Heart right ventricle (tissue), 16 donors: ENCODE results near the gene MALRD1. TPM values are rescaled to one million over a fixed set of nuclear protein-coding genes. Genes with fewer than 3 reads are reported as not detected.

Experiments
- ATAC-seq, 8 donors: fragments of 200-7000 bp; cut with Tn5 transposase; one replicate each; pipeline ENCODE4 v1.9.1; 2020; ENCODE audit warnings: mild to moderate bottlenecking in 8 of 8, moderate library complexity in 8 of 8, moderate number of reproducible peaks in 1 of 8
- DNase-seq, 2 donors: peaks; one replicate each; pipeline ENCODE4 v3.0.0-alpha.2; 2020
- H3K27ac ChIP-seq, 10 donors: fragments of 200-600 bp; sonication (generic) in 2 of 10; one replicate each; pipeline versions ENCODE4 v1.5.0 to v1.8.0; 2020 to 2022; ENCODE audit warnings: mild to moderate bottlenecking in 3 of 10
- H3K27me3 ChIP-seq, 7 donors: fragments of 200-600 bp; one replicate each; pipeline ENCODE4 v1.8.0; 2021 to 2022; ENCODE audit warnings: mild to moderate bottlenecking in 2 of 7
- H3K36me3 ChIP-seq, 9 donors: fragments of 200-600 bp; sonication (generic) in 1 of 9; one replicate each; pipeline versions ENCODE4 v1.5.0 to v1.8.0; 2020 to 2022; ENCODE audit warnings: mild to moderate bottlenecking in 2 of 9
- H3K4me1 ChIP-seq, 9 donors: fragments of 200-600 bp; sonication (generic) in 1 of 9; one replicate each; pipeline versions ENCODE4 v1.5.0 to v1.8.0; 2020 to 2022; ENCODE audit warnings: mild to moderate bottlenecking in 4 of 9
- H3K4me3 ChIP-seq, 10 donors: fragments of 200-600 bp; sonication (generic) in 2 of 10; one replicate each; pipeline versions ENCODE4 v1.5.0 to v1.8.0; 2020 to 2022; ENCODE audit warnings: mild to moderate bottlenecking in 7 of 10, moderate library complexity in 2 of 10
- H3K9me3 ChIP-seq, 11 donors: fragments of 200-600 bp in 10 of 11; sonication (generic) in 2 of 11; one replicate each; pipeline versions ENCODE4 v1.5.0 to v1.8.0; 2013 to 2022; ENCODE audit warnings: mild to moderate bottlenecking in 2 of 11, control low read depth in 1 of 11, moderate library complexity in 1 of 11
- WGBS, 2 donors: extraction: QIAGEN DNeasy Blood & Tissue Kit; methylation state at CpG; one replicate each; pipeline ENCODE4 v1.1.7; 2013; ENCODE audit warnings: inconsistent platforms in 1 of 2; 5-methylcytosine and 5-hydroxymethylcytosine counted together
- intact Hi-C, 10 donors: fragments of 100-400 bp; cut with DNase I; formaldehyde crosslinking; loops; one replicate each; pipeline versions ENCODE4 v1.11.1 to v1.14.2; 2022
- polyA plus RNA-seq, 2 donors: library from polyadenylated mRNA; stranded (reverse); fragments of 200-250 nt; gene quantifications; one replicate each; pipeline ENCODE4 v1.2.3, GENCODE V29; 2013
- total RNA-seq, 10 donors: library from RNA; stranded (reverse); fragmentation: NEBNext Ultra II Directional in 3 of 10; extraction: Animal tissue kit (Norgen Biotek cat#: 25700) in 3 of 10; gene quantifications; one replicate each; pipeline versions ENCODE4 v1.2.1 to v1.2.4, GENCODE V29; 2021 to 2023
- TF ChIP-seq, protein P1 (sequence below), 9 donors: fragments of 200-600 bp; sonication (generic) in 2 of 9; IDR thresholded peaks; one replicate each; pipeline versions ENCODE4 v1.5.0 to v1.8.0; 2021 to 2022; ENCODE audit warnings: antibody characterized with exemption in 9 of 9, mild to moderate bottlenecking in 5 of 9, moderate library complexity in 1 of 9
- donor health status: Arrhythmogenic right ventricular cardiomyopathy.
- donor health status: ischemic (EF 13 %, LVEDD 7.1; RV severe dilation, severe dysfunction).
- donor health status: healthy with polysubstance abuse.
- donor health status: DM: no; HTN: yes; CAD: no.
- donor health status: DM: no; HTN: no; CAD: no.
- donor health status: ischemic (EF 25% LVEDD 6.9; RV normal size, moderate dysfunction).
- donor health status: ischemic (EF 25% LVEDD 5.7; RV mildly dilated, moderate dysfunction).
- donor health status: healthy.
- donor health status: DM: yes; HTN: yes; CAD: no.
- donor health status: Ischemic cardiomyopathy.
- donor health status: ischemic (EF 35%, LVEDD 5.7; RV mildly dilated, moderate dysfunction).
- donor health status: nonischemic (EF 11% LVEDD 7.7; RV severe dilation, severe dysfunction).
- donor health status: DM: yes; HTN: yes; CAD: no.
- donor health status: PGD.
- donor health status: ischemic (EF 29% LVEDD 5.4; RV normal size, mild dysfunction).
- donor health status: nonischemic (EF 23%, LVEDD 6.1; RV moderate dilation, normal function).

MALRD1 gene
- total and polyA plus RNA-seq, 12 donors = 0.10 to 2.2 (median 0.47) TPM

DNA sequence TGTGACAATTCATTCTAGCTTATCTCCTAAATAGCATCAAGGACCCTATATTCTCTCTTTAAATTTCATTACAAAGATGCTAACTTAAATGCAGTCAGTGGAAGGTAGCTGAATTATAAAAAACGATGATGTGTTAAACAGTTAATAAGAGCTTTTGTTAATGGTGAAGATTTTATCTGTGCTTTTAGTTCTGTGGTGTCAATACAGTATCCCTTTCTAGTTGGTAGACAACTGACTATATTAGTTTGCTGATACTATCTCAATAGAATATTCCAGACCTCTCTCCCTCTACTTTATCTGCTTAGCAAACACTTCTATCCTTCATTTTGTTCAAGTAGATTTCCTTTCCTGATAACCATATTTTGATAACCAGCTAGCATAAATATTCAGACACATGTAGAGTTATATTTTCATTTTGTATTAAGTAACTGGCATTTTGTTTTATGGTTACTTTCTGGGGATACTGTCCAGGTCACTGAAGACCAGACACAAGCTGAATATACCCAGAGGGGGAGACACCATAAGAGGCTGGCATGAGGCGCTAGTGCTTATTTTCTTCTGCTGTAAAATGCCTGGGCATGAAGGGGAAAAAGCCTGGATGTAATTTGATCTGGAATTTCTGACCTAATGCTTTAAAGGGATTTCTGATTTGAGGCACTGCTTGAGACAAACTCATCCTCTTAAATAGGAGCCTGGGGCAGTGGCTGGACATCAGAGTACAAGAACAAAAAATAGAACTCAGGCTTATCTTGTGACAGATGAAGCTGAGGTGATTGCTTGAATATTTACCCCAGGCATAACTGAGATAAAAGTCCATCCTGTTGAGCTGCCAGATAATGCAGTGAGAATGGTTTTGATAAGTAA is 197.5 kb downstream of the MALRD1 start:
- intact Hi-C loops = no loop called here
- 72 to 74% methylated on average over 2 of the region's 2 CpGs for WGBS, 2 donors
- no peak for DNase-seq

DNA sequence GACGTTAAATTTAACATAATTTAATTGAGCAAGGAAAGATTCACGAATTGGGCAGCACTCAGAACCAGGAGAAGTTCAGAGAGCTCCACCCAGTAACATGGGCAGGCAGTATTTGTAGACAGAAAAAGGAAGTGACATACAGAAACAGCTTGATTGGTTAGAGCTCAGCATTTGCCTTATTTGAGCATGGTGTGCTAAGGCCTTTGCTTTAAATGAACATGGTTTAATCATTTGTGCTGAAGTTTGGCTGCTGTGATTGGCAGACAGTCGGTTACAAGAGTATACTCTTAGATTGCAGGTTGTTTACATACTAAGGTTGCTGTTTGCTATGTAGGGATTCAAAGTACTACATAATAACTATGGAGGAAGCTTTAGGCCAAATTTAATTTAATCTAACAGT is 199.2 kb downstream of the MALRD1 start:
- 83 to 86% methylated on average over 3 of the region's 3 CpGs for WGBS, 2 donors
- Histone ChIP-seq H3K4me3 (no peak overlapping the region), H3K9me3 (no peaks in the 10 kb centered on the region), H3K27ac (no peak overlapping the region), H3K27me3 (no peaks in the 10 kb centered on the region), H3K36me3 (no peaks in the 10 kb centered on the region), H3K4me1 (no peaks in the 10 kb centered on the region)
- TF ChIP-seq, protein P1, sequence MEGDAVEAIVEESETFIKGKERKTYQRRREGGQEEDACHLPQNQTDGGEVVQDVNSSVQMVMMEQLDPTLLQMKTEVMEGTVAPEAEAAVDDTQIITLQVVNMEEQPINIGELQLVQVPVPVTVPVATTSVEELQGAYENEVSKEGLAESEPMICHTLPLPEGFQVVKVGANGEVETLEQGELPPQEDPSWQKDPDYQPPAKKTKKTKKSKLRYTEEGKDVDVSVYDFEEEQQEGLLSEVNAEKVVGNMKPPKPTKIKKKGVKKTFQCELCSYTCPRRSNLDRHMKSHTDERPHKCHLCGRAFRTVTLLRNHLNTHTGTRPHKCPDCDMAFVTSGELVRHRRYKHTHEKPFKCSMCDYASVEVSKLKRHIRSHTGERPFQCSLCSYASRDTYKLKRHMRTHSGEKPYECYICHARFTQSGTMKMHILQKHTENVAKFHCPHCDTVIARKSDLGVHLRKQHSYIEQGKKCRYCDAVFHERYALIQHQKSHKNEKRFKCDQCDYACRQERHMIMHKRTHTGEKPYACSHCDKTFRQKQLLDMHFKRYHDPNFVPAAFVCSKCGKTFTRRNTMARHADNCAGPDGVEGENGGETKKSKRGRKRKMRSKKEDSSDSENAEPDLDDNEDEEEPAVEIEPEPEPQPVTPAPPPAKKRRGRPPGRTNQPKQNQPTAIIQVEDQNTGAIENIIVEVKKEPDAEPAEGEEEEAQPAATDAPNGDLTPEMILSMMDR (IDR thresholded peaks at IDR 0.05) = no peak
- intact Hi-C loops = no loop called here
- DNase-seq = no peak
- no peak for ATAC-seq

More for the DNA sequence above, 197.5 kb downstream of the MALRD1 start:
- no peak for ATAC-seq
- Histone ChIP-seq H3K36me3 (no peaks in the 10 kb centered on the region), H3K4me1 (no peaks in the 10 kb centered on the region), H3K9me3 (peaks cover 0 to 6% (median 0%) of the 10 kb centered on the region in 11 donors), H3K4me3 (no peak overlapping the region), H3K27me3 (no peaks in the 10 kb centered on the region), H3K27ac (no peak overlapping the region)
- TF ChIP-seq, protein P1 (IDR thresholded peaks at IDR 0.05) = no peak

DNA sequence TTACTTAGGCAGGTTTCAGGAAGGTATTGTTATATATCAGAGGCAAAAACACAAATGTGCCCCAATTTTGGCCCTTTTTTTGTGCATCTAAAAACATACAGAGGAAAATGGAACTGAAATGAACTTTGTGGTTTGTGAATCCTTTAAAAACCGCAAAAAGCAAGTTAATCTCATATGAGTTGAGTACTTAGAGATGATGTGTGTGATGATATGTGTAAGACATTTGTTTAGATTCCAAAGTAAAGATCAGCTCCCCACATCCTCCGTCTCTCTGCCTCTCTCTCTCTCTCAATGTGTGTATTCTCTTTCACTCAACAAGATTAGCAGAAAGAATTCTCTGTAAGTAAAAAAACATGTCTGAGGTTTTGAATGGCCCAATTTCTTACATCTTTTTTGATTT is 201.9 kb downstream of the MALRD1 start:
- intact Hi-C loops = no loop called here
- ATAC-seq (no peak), DNase-seq (no peak)
- no peaks in the 10 kb centered on the region for H3K4me1 ChIP-seq
- H3K27me3 ChIP-seq = no peaks in the 10 kb centered on the region
- H3K4me3 ChIP-seq = no peak overlapping the region
- no peaks in the 10 kb centered on the region for H3K36me3 ChIP-seq
- TF ChIP-seq, protein P1 (IDR thresholded peaks at IDR 0.05) = no peak
- 52 to 57% methylated on average over 2 of the region's 2 CpGs for WGBS, 2 donors
- no peak overlapping the region for H3K27ac ChIP-seq
- peaks cover 0 to 5% (median 0%) of the 10 kb centered on the region in 11 donors for H3K9me3 ChIP-seq

DNA sequence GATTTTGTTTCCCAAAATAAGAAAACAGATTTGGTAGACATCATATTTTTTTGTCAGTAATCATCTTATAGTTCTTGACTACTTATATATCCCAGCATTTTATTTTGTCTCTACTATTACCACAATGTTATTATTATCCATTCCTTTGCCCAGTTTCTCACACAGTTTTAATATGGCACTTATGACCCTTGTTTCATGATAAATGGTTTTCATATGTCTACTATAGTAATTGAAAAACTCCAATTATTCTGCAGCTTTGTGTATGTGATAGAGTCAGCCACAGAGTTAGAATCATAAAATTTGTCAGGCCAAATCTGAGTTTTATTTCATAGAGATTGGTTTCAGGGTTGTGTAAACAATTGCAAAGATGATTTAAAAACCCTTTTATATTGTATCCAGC is 203.9 kb downstream of the MALRD1 start:
- intact Hi-C loops = no loop called here
- no peaks in the 10 kb centered on the region for H3K4me1 ChIP-seq
- DNase-seq = no peak
- no peak overlapping the region for H3K27ac ChIP-seq
- no peaks in the 10 kb centered on the region for H3K27me3 ChIP-seq
- peaks cover 0 to 5% (median 0%) of the 10 kb centered on the region in 11 donors for H3K9me3 ChIP-seq
- ATAC-seq = no peak
- TF ChIP-seq, protein P1 (IDR thresholded peaks at IDR 0.05) = no peak
- H3K4me3 ChIP-seq = no peak overlapping the region
- H3K36me3 ChIP-seq = no peaks in the 10 kb centered on the region
